GM12891 (cell line): ENCODE data around the gene PYGL.
"Not testable (repeated sequence)": the region's sequence is repeated elsewhere in the genome, so short reads cannot be mapped to it uniquely, and the experiment has no call there.

Source experiments
- DNase-seq: peaks from one replicate; pipeline ENCODE4 v3.0.0; 2011; ENCODE audit warnings: low spot score; ENCODE audit not compliant: insufficient read length
- FAIRE-seq: peaks from 2 replicates; lab custom pipeline; 2011; peaks lifted over from hg19 to GRCh38; lab: Jason Lieb, UNC
- PAX5 ChIP-seq: IDR thresholded peaks from 2 replicates; pipeline ENCODE4 v1.6.1; 2011; ENCODE audit warnings: low read length, moderate library complexity, mild to moderate bottlenecking; ENCODE audit not compliant: insufficient read depth, severe bottlenecking
- POLR2A ChIP-seq: IDR thresholded peaks from 2 replicates; pipeline ENCODE4 v1.6.1; 2011; ENCODE audit warnings: low read depth, low read length, control low read depth
- POLR2AphosphoS5 ChIP-seq: IDR thresholded peaks from 2 replicates; pipeline ENCODE4 v1.6.1; 2011; ENCODE audit warnings: low read depth, low read length, control low read depth
- POU2F2 ChIP-seq: IDR thresholded peaks from 2 replicates; pipeline ENCODE4 v1.6.1; 2011; ENCODE audit warnings: low read depth, mild to moderate bottlenecking, control low read depth, low read length, moderate library complexity
- SPI1 ChIP-seq: IDR thresholded peaks from 2 replicates; pipeline ENCODE4 v1.6.1; 2011; ENCODE audit warnings: low read depth, low read length, control low read depth
- TAF1 ChIP-seq: IDR thresholded peaks from 2 replicates; pipeline ENCODE4 v1.6.1; 2011; ENCODE audit warnings: low read depth, low read length, control low read depth

The PYGL gene

GRCh38 chr14:50955373-50956043 is 11.2 kb upstream of the PYGL start:
- DNase-seq (no peak), FAIRE-seq (no peak)
- TF ChIP-seq POLR2AphosphoS5: no peak
- no peak for TF ChIP-seq TAF1
- TF ChIP-seq POU2F2: no peak
- no peak for TF ChIP-seq POLR2A
- no peak for TF ChIP-seq PAX5
- no peak for TF ChIP-seq SPI1

DNA sequence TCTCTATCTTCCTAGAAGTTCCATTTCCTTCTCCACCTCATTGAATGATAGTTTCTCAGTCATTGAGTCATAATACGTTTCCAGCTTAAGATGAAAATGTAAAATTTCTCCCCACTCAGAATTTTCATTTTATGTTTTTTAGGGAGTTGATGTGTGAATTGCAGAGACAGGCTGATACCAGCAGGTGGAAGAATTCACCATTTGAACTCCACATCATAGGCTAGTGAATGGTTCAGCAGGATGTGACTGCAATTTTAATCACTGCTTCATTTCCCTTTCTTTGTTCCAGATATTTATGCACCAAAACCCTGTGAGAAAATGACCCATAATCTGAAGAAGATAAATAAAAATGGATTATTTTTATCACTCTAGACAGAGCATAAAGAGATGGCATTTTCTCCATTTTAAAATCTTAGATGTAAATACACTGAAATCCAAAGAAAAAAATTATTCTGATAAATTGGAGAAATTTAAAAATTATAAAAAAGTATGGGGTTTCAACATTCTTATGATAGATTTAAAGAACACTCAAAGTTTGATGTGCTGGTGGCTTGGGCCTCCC is 10.6 kb upstream of the PYGL start:
- no peak for TF ChIP-seq TAF1
- DNase-seq: no peak
- no peak for FAIRE-seq

DNA sequence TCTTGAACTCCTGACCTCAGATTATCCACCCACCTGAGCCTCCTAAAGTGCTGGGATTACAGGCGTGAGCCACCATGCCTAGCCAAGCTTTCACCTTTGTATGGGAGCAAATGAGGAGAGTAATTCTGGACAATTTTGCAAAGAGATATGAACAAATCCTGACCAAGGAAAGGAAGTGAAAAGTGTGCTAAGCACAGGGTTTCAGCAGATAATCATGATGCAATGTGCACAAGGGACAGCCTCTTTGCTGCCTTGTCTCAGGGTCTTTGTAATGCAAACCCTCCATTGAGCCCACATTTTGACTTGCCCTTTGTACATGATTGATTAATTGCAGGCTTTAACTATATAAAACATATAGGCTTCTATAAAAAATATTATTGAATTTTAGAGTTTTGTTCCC is 9.2 kb upstream of the PYGL start:
- DNase-seq: no peak
- TF ChIP-seq POU2F2 (no peak), TAF1 (no peak), PAX5 (no peak), SPI1 (no peak), POLR2AphosphoS5 (no peak), POLR2A (no peak)
- no peak for FAIRE-seq

- DNase-seq: no peak
- TF ChIP-seq POLR2A (no peak), TAF1 (no peak), PAX5 (no peak), POLR2AphosphoS5 (no peak), POU2F2 (no peak), SPI1 (no peak)
- FAIRE-seq: no peak
Observed at GRCh38 chr14:50951032-50951431, 6.7 kb upstream of the PYGL start.

- DNase-seq: no peak
- FAIRE-seq: no peak
- no peak for TF ChIP-seq POLR2AphosphoS5
- no peak for TF ChIP-seq POU2F2
- TF ChIP-seq POLR2A: no peak
- no peak for TF ChIP-seq SPI1
- no peak for TF ChIP-seq PAX5
- TF ChIP-seq TAF1: no peak
Observed at GRCh38 chr14:50948205-50948604, 3.9 kb upstream of the PYGL start.

- DNase-seq (no peak), FAIRE-seq (no peak)
- TF ChIP-seq POU2F2 (no peak), POLR2A (no peak), PAX5 (no peak), SPI1 (no peak), TAF1 (no peak), POLR2AphosphoS5 (no peak)
Observed at GRCh38 chr14:50947446-50947845, 3.2 kb upstream of the PYGL start.

- DNase-seq (no peak), FAIRE-seq (no peak)
- TF ChIP-seq SPI1: no peak
- TF ChIP-seq TAF1: no peak
- TF ChIP-seq POLR2AphosphoS5: no peak
- no peak for TF ChIP-seq POU2F2
- TF ChIP-seq PAX5: no peak
- no peak for TF ChIP-seq POLR2A
Observed at GRCh38 chr14:50946234-50946935, 2.1 kb upstream of the PYGL start.

DNA sequence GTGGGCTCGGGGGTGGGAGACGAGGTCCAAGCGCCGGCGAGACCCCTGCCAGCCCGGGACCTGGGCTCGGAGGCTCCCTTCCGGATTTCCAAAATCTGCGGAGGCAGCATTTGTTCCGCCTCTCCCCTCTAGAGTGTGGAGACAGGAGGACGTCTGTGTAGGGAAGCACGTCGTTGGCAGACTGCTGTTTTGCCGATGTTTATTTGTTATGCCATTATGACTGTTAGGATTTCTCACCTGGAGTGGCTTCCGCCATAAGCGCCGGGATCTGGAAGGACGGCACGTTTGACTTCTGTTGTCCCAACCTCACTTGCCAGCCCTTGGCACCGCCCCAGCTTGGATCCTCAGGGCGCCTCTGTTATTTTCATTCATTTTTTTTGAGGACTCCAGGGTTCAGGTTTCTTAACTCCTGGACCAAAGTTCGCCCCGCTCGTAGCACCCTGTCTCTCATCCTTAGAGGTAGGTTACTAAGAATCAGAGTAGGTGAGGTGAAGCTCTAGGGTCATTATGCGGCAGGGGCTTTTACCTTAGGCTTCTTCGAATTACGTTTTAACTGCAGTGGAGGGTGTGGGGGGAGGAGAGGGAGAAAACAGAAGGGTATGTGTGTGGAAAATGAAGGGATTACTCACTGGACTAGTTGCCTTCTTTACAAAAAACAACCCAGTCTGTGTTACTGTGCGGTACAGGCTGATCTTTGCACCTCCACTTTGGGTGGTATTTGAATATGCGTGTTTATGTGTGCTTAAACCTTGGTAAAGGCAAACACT is 547 bp upstream of the PYGL start:
- DNase-seq: no peak
- TF ChIP-seq POLR2AphosphoS5 (no peak), PAX5 (no peak), POU2F2 (no peak), TAF1 (no peak), POLR2A (no peak), SPI1 (no peak)
- no peak for FAIRE-seq

GRCh38 chr14:50943261-50943942 is 881 bp downstream of the PYGL start:
- DNase-seq (no peak), FAIRE-seq (no peak)
- TF ChIP-seq POLR2A: no peak
- TF ChIP-seq TAF1: no peak

- not testable (repeated sequence) for FAIRE-seq, DNase-seq
Observed at GRCh38 chr14:50941638-50942037, 2.6 kb downstream of the PYGL start.
